ENCODE data around the gene GLCCI1. TPM values are rescaled to one million over a fixed set of nuclear protein-coding genes. Genes with fewer than 3 reads are reported as not detected.

GLCCI1 gene
- total and polyA plus RNA-seq, 2 donors (not counting 3 experiments of a cell fraction or from before 2014, with no cell fraction given): 2.3 to 5.6 TPM

- H2AFZ ChIP-seq (ENCODE audit: low read depth, low read length): no peak overlapping the region
- CTCF ChIA-PET: no interaction called here
- no peaks in the 10 kb centered on the region for H3K9me3 ChIP-seq (replicated peaks; ENCODE audit: control insufficient read depth, insufficient read depth, low read length)
- DNase-seq (ENCODE audit: low read depth, low spot score) (no peak), FAIRE-seq (no peak)
- peaks cover 0 to 2% of the 10 kb centered on the region in 2 experiments for H3K36me3 ChIP-seq (ENCODE audit: control insufficient read depth in 2 of 2, extremely low read depth in 1 of 2, insufficient read depth in 2 of 2, low read length in 2 of 2)
- intact Hi-C loops (cut with micrococcal nuclease) (no loop called here), dilution Hi-C loops (cut with MboI; ENCODE audit: extremely low pct_ligation_motif_present, low sequenced_read_pairs) (no loop called here)
- H3K9ac ChIP-seq (replicated peaks; ENCODE audit: extremely low read depth, insufficient read depth, low read length): no peak overlapping the region
- H4K20me1 ChIP-seq (replicated peaks; ENCODE audit: control insufficient read depth, extremely low read depth, insufficient read depth, low read length): no peaks in the 10 kb centered on the region
- H3K9me1 ChIP-seq (replicated peaks; ENCODE audit: control insufficient read depth, extremely low read depth, insufficient read depth, low read length): no peaks in the 10 kb centered on the region
- H3K4me3 ChIP-seq (replicated peaks in 1 of 3; ENCODE audit: insufficient read depth in 1 of 3, low read depth in 1 of 3, low read length in 3 of 3): no peak overlapping the region
- H3K79me2 ChIP-seq (ENCODE audit: control insufficient read depth, insufficient read depth, low read length): no peaks in the 10 kb centered on the region
- no TSS peak for BruUV-seq (replicated peaks)
- TF ChIP-seq FOS (IDR thresholded peaks at IDR 0.05; ENCODE audit: borderline replicate concordance, insufficient read depth, low read length): no peak
- no peak for TF ChIP-seq CTCF (IDR thresholded peaks at IDR 0.05; ENCODE audit: extremely low read depth in 1 of 2, insufficient read depth in 1 of 2, low read depth in 1 of 2, low read length in 2 of 2)
- TF ChIP-seq POLR2AphosphoS5 (IDR thresholded peaks at IDR 0.05; ENCODE audit: insufficient read depth, low read depth, low read length): no peak
- no peak for TF ChIP-seq JUN (IDR thresholded peaks at IDR 0.05; ENCODE audit: borderline replicate concordance, insufficient read depth, insufficient read length, low read depth)
- TF ChIP-seq MYC (IDR thresholded peaks at IDR 0.05; ENCODE audit: low read depth, low read length): no peak
- TF ChIP-seq POLR2A (IDR thresholded peaks at IDR 0.05; ENCODE audit: low read depth, low read length): no peak
- no peak for TF ChIP-seq MAX (IDR thresholded peaks at IDR 0.05; ENCODE audit: insufficient read depth, insufficient read length)
- no peak for TF ChIP-seq EZH2 (IDR thresholded peaks at IDR 0.05; ENCODE audit: borderline replicate concordance, low read depth, low read length, severe bottlenecking)
- no peak for TF ChIP-seq GATA2 (IDR thresholded peaks at IDR 0.05; ENCODE audit: insufficient read depth, insufficient read length, low read depth, low read length)
- H3K4me1 ChIP-seq (ENCODE audit: control insufficient read depth, extremely low read depth, insufficient read depth, low read length): no peaks in the 10 kb centered on the region
- H3K27me3 ChIP-seq (ENCODE audit: control insufficient read depth in 2 of 2, insufficient read depth in 2 of 2, low read length in 2 of 2): no peaks in the 10 kb centered on the region
- POLR2A ChIA-PET: no interaction called here
- H3K4me2 ChIP-seq (ENCODE audit: insufficient read depth, low read length): no peak overlapping the region
- no peak overlapping the region for H3K27ac ChIP-seq (ENCODE audit: insufficient read depth, low read depth, low read length)
These were observed 160.7 kb downstream of the GLCCI1 start for GRCh38 chr7:8129318-8129659.
